ENCODE data around the gene SORCS2. TPM values are rescaled to one million over a fixed set of nuclear protein-coding genes. Genes with fewer than 3 reads are reported as not detected.

SORCS2 gene
- total and polyA plus RNA-seq, 2 experiments from 2014 or later: 0.92 to 6.9 TPM

GRCh38 chr4:7224878-7225533 lies 32.7 kb downstream of the SORCS2 start:
- H3K27me3 ChIP-seq: no peaks in the 10 kb centered on the region
- H3K4me1 ChIP-seq (ENCODE audit: low read depth): no peaks in the 10 kb centered on the region
- H3K9me3 ChIP-seq (ENCODE audit: low read depth): no peaks in the 10 kb centered on the region
- H3K27ac ChIP-seq: no peak overlapping the region
- no peak for DNase-seq (ENCODE audit: low read depth in 1 of 2, low spot score in 1 of 2)
- TF ChIP-seq, protein P1, sequence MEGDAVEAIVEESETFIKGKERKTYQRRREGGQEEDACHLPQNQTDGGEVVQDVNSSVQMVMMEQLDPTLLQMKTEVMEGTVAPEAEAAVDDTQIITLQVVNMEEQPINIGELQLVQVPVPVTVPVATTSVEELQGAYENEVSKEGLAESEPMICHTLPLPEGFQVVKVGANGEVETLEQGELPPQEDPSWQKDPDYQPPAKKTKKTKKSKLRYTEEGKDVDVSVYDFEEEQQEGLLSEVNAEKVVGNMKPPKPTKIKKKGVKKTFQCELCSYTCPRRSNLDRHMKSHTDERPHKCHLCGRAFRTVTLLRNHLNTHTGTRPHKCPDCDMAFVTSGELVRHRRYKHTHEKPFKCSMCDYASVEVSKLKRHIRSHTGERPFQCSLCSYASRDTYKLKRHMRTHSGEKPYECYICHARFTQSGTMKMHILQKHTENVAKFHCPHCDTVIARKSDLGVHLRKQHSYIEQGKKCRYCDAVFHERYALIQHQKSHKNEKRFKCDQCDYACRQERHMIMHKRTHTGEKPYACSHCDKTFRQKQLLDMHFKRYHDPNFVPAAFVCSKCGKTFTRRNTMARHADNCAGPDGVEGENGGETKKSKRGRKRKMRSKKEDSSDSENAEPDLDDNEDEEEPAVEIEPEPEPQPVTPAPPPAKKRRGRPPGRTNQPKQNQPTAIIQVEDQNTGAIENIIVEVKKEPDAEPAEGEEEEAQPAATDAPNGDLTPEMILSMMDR (IDR thresholded peaks at IDR 0.05; ENCODE audit: low read depth, low read length): no peak
- no peaks in the 10 kb centered on the region for H3K36me3 ChIP-seq
- no peak overlapping the region for H3K4me3 ChIP-seq

GRCh38 chr4:7226439-7226838 lies 34.1 kb downstream of the SORCS2 start:
- DNase-seq (ENCODE audit: low read depth in 1 of 2, low spot score in 1 of 2): no peak
- no peaks in the 10 kb centered on the region for H3K36me3 ChIP-seq

DNA sequence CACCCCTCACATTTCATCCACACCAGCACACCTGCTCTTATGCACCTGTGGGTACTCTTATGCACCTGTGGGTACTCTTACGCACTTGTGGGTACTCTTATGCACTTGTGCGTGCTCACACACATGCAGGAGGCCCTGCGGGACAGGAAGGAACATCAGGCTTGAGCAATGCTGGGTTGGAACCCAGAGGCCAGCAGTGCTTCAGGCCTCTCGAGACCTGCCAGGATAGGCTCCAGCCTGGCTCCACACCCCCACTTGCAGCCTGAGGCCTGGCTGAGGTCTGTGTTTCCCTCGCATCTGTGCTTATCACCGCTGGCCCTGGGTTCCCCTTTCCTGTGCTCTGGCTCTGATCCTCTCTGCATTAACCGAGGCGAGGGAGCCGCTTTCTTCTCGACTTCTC lies 34.7 kb downstream of the SORCS2 start:
- no peaks in the 10 kb centered on the region for H3K27me3 ChIP-seq
- H3K4me1 ChIP-seq (ENCODE audit: low read depth): no peaks in the 10 kb centered on the region
- DNase-seq (ENCODE audit: low read depth in 1 of 2, low spot score in 1 of 2): no peak
- H3K27ac ChIP-seq: no peak overlapping the region
- no peak overlapping the region for H3K4me3 ChIP-seq
- no peaks in the 10 kb centered on the region for H3K36me3 ChIP-seq
- TF ChIP-seq, protein P1 (IDR thresholded peaks at IDR 0.05; ENCODE audit: low read depth, low read length): no peak
- no peaks in the 10 kb centered on the region for H3K9me3 ChIP-seq (ENCODE audit: low read depth)

More at GRCh38 chr4:7226439-7226838, 34.1 kb downstream of the SORCS2 start:
- no peaks in the 10 kb centered on the region for H3K9me3 ChIP-seq (ENCODE audit: low read depth)
- TF ChIP-seq, protein P1 (IDR thresholded peaks at IDR 0.05; ENCODE audit: low read depth, low read length): no peak
- no peaks in the 10 kb centered on the region for H3K4me1 ChIP-seq (ENCODE audit: low read depth)
- no peak overlapping the region for H3K4me3 ChIP-seq
- no peaks in the 10 kb centered on the region for H3K27me3 ChIP-seq
- no peak overlapping the region for H3K27ac ChIP-seq

DNA sequence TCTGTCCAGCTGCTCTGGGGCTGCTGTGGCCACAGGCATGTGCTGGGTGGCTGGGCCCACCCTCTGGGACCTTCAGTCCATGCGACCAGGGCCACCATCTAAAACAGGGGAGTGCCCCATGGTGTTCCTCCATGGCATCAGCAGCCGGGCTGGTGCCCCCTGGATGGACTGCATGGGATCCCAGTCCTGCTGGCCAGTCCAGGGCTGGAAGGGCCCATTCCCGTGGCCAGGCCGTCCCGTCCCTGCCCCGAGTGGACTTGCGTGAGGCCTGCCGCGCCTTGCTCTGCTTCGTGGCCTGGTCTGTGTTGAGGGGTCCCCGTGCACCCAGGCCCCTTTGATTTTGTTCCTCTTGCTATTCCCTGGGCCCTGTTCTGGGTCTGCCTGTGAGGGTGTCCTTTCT lies 36.4 kb downstream of the SORCS2 start:
- no peak for DNase-seq (ENCODE audit: low read depth in 1 of 2, low spot score in 1 of 2)
- Histone ChIP-seq H3K36me3 (no peaks in the 10 kb centered on the region), H3K4me1 (ENCODE audit: low read depth) (no peaks in the 10 kb centered on the region), H3K27ac (no peak overlapping the region), H3K4me3 (no peak overlapping the region), H3K9me3 (ENCODE audit: low read depth) (no peaks in the 10 kb centered on the region), H3K27me3 (no peaks in the 10 kb centered on the region)
- TF ChIP-seq, protein P1 (IDR thresholded peaks at IDR 0.05; ENCODE audit: low read depth, low read length): no peak

GRCh38 chr4:7232061-7232650 lies 39.8 kb downstream of the SORCS2 start:
- TF ChIP-seq, protein P1 (IDR thresholded peaks at IDR 0.05; ENCODE audit: low read depth, low read length): no peak
- H3K4me3 ChIP-seq: no peak overlapping the region
- H3K36me3 ChIP-seq: no peaks in the 10 kb centered on the region
- no peak for DNase-seq (ENCODE audit: low read depth in 1 of 2, low spot score in 1 of 2)
- H3K27me3 ChIP-seq: no peaks in the 10 kb centered on the region
- no peak overlapping the region for H3K27ac ChIP-seq
- no peaks in the 10 kb centered on the region for H3K9me3 ChIP-seq (ENCODE audit: low read depth)
- H3K4me1 ChIP-seq (ENCODE audit: low read depth): peaks cover 15% of the 10 kb centered on the region

All from cardiac muscle cell (in vitro differentiated cells and primary cell).